NB4 (cell line): ENCODE results near the gene DTHD1.

Experiments
- MYC ChIP-seq: IDR thresholded peaks from 2 replicates; pipeline ENCODE4 v1.6.1; 2011; ENCODE audit warnings: low read depth, low read length
- TF ChIP-seq, protein P1 (sequence below): IDR thresholded peaks from one replicate; pipeline ENCODE4 v1.5.1; 2012; ENCODE audit warnings: low read depth, low read length

- TF ChIP-seq, protein P1, sequence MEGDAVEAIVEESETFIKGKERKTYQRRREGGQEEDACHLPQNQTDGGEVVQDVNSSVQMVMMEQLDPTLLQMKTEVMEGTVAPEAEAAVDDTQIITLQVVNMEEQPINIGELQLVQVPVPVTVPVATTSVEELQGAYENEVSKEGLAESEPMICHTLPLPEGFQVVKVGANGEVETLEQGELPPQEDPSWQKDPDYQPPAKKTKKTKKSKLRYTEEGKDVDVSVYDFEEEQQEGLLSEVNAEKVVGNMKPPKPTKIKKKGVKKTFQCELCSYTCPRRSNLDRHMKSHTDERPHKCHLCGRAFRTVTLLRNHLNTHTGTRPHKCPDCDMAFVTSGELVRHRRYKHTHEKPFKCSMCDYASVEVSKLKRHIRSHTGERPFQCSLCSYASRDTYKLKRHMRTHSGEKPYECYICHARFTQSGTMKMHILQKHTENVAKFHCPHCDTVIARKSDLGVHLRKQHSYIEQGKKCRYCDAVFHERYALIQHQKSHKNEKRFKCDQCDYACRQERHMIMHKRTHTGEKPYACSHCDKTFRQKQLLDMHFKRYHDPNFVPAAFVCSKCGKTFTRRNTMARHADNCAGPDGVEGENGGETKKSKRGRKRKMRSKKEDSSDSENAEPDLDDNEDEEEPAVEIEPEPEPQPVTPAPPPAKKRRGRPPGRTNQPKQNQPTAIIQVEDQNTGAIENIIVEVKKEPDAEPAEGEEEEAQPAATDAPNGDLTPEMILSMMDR: no peak
- no peak for TF ChIP-seq MYC
Measured at GRCh38 chr4:36260731-36261130, 20.7 kb upstream of the DTHD1 start.
